B cell (primary cell): ENCODE results near the gene SLC48A1. TPM values are rescaled to one million over a fixed set of nuclear protein-coding genes. Genes with fewer than 3 reads are reported as not detected.

Experiments used
- ATAC-seq: fragments of 200-7000 bp; cut with Tn5 transposase; one replicate; pipeline ENCODE4 v1.10.0; 2021; ENCODE audit warnings: low read depth, mild to moderate bottlenecking, moderate number of reproducible peaks, moderate library complexity
- CTCF ChIA-PET: fragments of 350-600 bp; sonication (Branson Sonifier 250); formaldehyde crosslinking; loops from one replicate; lab custom pipeline; 2021; ENCODE audit warnings: antibody characterized with exemption, inconsistent platforms; lab: Charles Lee
- POLR2A ChIA-PET: fragments of 350-600 bp; sonication (Branson Sonifier 250); formaldehyde crosslinking; loops from one replicate; lab custom pipeline; 2021; ENCODE audit warnings: antibody characterized with exemption; lab: Charles Lee
- DNase-seq: peaks from one replicate; pipeline ENCODE4 v3.0.0; 2013
- H2AFZ ChIP-seq: 2 replicates; pipeline ENCODE4 v1.6.1; 2012; ENCODE audit warnings: mild to moderate bottlenecking, low read depth, low read length; ENCODE audit not compliant: insufficient read depth, poor library complexity, severe bottlenecking
- H3K27ac ChIP-seq, 2 donors: 1 replicate in 1 of 2; 2 replicates in 1 of 2; pipeline ENCODE4 v1.5.1; 2012 to 2013; ENCODE audit warnings: low read length in 2 of 2, mild to moderate bottlenecking in 2 of 2, moderate library complexity in 1 of 2
- H3K27me3 ChIP-seq, 4 experiments: fragments of 200-600 bp in 1 of 4; sonication (generic) in 1 of 4; replicated peaks in 1 of 4; 1 replicate in 2 of 4; 2 replicates in 2 of 4; pipeline versions ENCODE4 v1.6.1 to v1.7.0; 2013 to 2016; ENCODE audit warnings: low read length in 3 of 4, mild to moderate bottlenecking in 2 of 4, mixed read lengths in 1 of 4, moderate library complexity in 1 of 4; ENCODE audit not compliant: insufficient read depth in 4 of 4, control insufficient read depth in 3 of 4; ENCODE audit errors: control extremely low read depth in 1 of 4
- H3K36me3 ChIP-seq, 2 experiments: replicated peaks in 1 of 2; 1 replicate in 1 of 2; 2 replicates in 1 of 2; pipeline versions ENCODE4 v1.6.1 to v1.7.1; 2013; ENCODE audit warnings: low read length in 1 of 2; ENCODE audit not compliant: insufficient read depth in 2 of 2, control insufficient read depth in 1 of 2; ENCODE audit errors: control extremely low read depth in 1 of 2, extremely low read depth in 1 of 2
- H3K4me1 ChIP-seq, 2 donors: fragments of 200-600 bp in 1 of 2; sonication (generic) in 1 of 2; 1 replicate in 1 of 2; 2 replicates in 1 of 2; pipeline versions ENCODE4 v1.5.1 to v1.6.1; 2013 to 2017; ENCODE audit warnings: low read length in 2 of 2; ENCODE audit not compliant: control insufficient read depth in 2 of 2, insufficient read depth in 2 of 2
- H3K4me2 ChIP-seq: replicated peaks from 2 replicates; pipeline ENCODE3; 2012; ENCODE audit warnings: mild to moderate bottlenecking, low read depth, low read length; ENCODE audit not compliant: poor library complexity, severe bottlenecking
- H3K4me3 ChIP-seq, 5 experiments: fragments of 200-600 bp in 1 of 5; sonication (generic) in 1 of 5; 1 replicate in 3 of 5; 2 replicates in 2 of 5; pipeline versions ENCODE4 v1.5.1 to v1.7.0; 2011 to 2016; ENCODE audit warnings: low read length in 4 of 5, mild to moderate bottlenecking in 4 of 5, low read depth in 2 of 5, control low read depth in 1 of 5, moderate library complexity in 1 of 5; ENCODE audit not compliant: insufficient read depth in 1 of 5; ENCODE audit errors: control extremely low read depth in 1 of 5, extremely low read depth in 1 of 5
- H3K79me2 ChIP-seq: fragments of 200-600 bp; sonication (generic); one replicate; pipeline ENCODE4 v1.6.0; 2016; ENCODE audit warnings: low read length; ENCODE audit not compliant: control insufficient read depth, insufficient read depth
- H3K9ac ChIP-seq: fragments of 200-600 bp; sonication (generic); 2 replicates; pipeline ENCODE4 v1.6.1; 2017; ENCODE audit warnings: mild to moderate bottlenecking, low read length, moderate library complexity
- H3K9me3 ChIP-seq, 3 donors: one replicate each; pipeline versions ENCODE4 v1.6.1 to v1.7.1; 2013; ENCODE audit warnings: low read length in 2 of 3; ENCODE audit not compliant: control insufficient read depth in 2 of 3, insufficient read depth in 1 of 3; ENCODE audit errors: control extremely low read depth in 1 of 3
- H4K20me1 ChIP-seq: 2 replicates; pipeline ENCODE4 v1.6.0; 2012; ENCODE audit warnings: mild to moderate bottlenecking, low read length; ENCODE audit not compliant: insufficient read depth, control insufficient read depth, poor library complexity, severe bottlenecking
- H3K27ac Mint-ChIP-seq: one replicate; pipeline ENCODE4 v1.8.0; 2021; ENCODE audit warnings: mixed read lengths
- H3K27me3 Mint-ChIP-seq: one replicate; pipeline ENCODE4 v1.8.0; 2021; ENCODE audit warnings: mixed read lengths
- H3K4me1 Mint-ChIP-seq: one replicate; pipeline ENCODE4 v1.8.0; 2021; ENCODE audit warnings: mixed read lengths
- H3K4me3 Mint-ChIP-seq: one replicate; pipeline ENCODE4 v1.8.0; 2021; ENCODE audit warnings: mixed read lengths
- H3K9me3 Mint-ChIP-seq: one replicate; pipeline ENCODE4 v1.8.0; 2022; ENCODE audit warnings: mixed read lengths; ENCODE audit not compliant: insufficient read depth
- CTCF ChIP-seq: fragments of 200-600 bp; IDR thresholded peaks from one replicate; pipeline ENCODE4 v1.8.0; 2022; ENCODE audit warnings: antibody characterized with exemption, mild to moderate bottlenecking
- EZH2 ChIP-seq: IDR thresholded peaks from 2 replicates; pipeline ENCODE4 v1.6.1; 2012; ENCODE audit warnings: borderline replicate concordance, low read depth, mild to moderate bottlenecking, moderate library complexity, low read length; ENCODE audit not compliant: insufficient read depth, poor library complexity, severe bottlenecking
- WGBS: methylation state at CpG from one replicate; pipeline ENCODE4 v1.1.5; 2013; ENCODE audit warnings: missing lambda C conversion rate; ENCODE audit not compliant: insufficient coverage; 5-methylcytosine and 5-hydroxymethylcytosine counted together
- intact Hi-C: fragments of 100-400 bp; cut with micrococcal nuclease; formaldehyde crosslinking; loops from one replicate; pipeline ENCODE4 v1.10.0; 2022
- polyA plus RNA-seq: library from polyadenylated mRNA; depleted of rRNA; stranded (reverse); fragments of >200 nt; gene quantifications from 2 replicates; pipeline ENCODE4 v1.2.3, GENCODE V29; 2012
- total RNA-seq, 2 donors: library from RNA; stranded (reverse); fragments of 120-200 nt in 1 of 2; gene quantifications; 1 replicate in 1 of 2; 2 replicates in 1 of 2; pipeline versions ENCODE4 v1.2.3 to v1.2.4, GENCODE V29; 2013 to 2022

SLC48A1 gene
- total and polyA plus RNA-seq, 2 donors (not counting 1 experiment from before 2014, with no cell fraction given): 8.0 to 20.0 TPM

DNA sequence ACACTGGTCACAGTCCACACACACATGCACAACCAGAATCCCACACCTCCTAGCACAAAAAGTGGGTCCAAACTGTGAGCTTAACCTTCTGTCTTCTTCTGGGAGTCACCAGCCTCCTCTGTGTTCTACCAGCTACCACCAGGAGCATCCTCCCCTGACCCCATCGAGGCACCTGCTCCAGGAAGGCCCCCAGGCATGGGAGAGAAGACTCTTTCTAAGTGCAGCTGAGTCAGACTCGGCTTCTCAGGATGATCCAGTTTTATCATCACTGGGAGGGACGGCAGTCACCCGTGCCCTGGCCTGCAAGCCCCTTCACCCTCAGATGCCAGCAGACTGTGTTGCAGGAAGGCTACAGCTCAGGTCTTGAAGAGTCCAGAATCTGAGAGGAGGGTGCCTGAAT is 39.9 kb upstream of the SLC48A1 start:
- no peak overlapping the region for H3K4me3 Mint-ChIP-seq
- no peak overlapping the region for H2AFZ ChIP-seq
- no peak overlapping the region for H3K4me3 ChIP-seq
- H3K9ac ChIP-seq: no peak overlapping the region
- no peak for TF ChIP-seq EZH2
- TF ChIP-seq CTCF: no peak
- ChIA-PET CTCF (interaction anchor here (1.1 to 11.6 kb wide), 8 partner anchors 9 to 106 kb away, joined by 3 to 130 read pairs (median 5); partner anchors contain the start of gene RAPGEF3), POLR2A (no interaction called here)
- H3K79me2 ChIP-seq: no peaks in the 10 kb centered on the region
- H3K4me1 ChIP-seq: peaks cover 0 to under 1% of the 10 kb centered on the region in 2 donors
- ATAC-seq (no peak), DNase-seq (no peak)
- no peaks in the 10 kb centered on the region for H3K27me3 Mint-ChIP-seq
- H3K4me2 ChIP-seq: no peak overlapping the region
- no peak overlapping the region for H3K27ac ChIP-seq
- H3K9me3 Mint-ChIP-seq: no peaks in the 10 kb centered on the region
- WGBS: 96% methylated on average over 4 of the region's 4 CpGs
- intact Hi-C loops: no loop called here
- peaks cover under 1% of the 10 kb centered on the region for H3K4me1 Mint-ChIP-seq
- H3K36me3 ChIP-seq: no peaks in the 10 kb centered on the region
- no peaks in the 10 kb centered on the region for H3K9me3 ChIP-seq
- no peak overlapping the region for H3K27ac Mint-ChIP-seq
- H4K20me1 ChIP-seq: no peaks in the 10 kb centered on the region
- H3K27me3 ChIP-seq: no peaks in the 10 kb centered on the region

DNA sequence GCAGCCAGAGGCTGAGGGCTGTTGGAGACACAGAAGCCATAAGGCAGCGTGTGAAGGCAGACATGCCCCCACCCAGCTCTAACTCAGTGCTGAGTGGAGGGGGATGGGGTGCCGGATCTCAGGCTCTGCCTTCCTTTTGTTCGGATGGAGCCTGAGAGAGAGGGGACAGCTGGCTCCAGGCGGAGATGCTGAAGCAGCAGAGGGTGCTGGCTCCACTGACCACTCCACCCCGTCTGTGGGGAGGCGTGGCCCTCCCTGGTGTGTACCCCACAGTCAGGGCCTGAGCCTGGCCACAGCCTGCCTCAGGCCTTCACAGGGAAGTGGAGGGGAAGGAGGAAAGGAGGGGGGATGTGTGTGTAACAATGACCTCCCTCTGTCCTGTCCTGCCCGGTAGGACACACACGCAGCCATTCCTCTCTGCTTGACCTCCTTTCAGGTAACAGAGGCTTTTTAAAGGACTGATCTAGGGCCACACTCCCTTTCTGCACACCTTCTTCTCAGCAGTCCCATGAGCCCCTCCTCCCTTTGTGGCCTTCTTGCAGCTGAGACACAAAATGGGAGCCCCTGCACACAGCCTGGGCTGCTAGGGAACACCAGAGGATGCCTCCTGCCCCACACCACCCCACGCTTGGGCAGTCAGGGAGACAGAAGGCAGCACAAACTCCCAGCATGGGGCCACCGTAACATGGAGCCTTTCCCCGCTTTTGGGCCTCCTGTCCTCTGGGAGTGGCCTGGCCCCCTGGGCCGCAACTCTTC is 38.1 kb upstream of the SLC48A1 start:
- intact Hi-C loops: no loop called here
- peaks cover 9 to 18% of the 10 kb centered on the region in 2 donors for H3K4me1 ChIP-seq
- H3K27me3 ChIP-seq: no peaks in the 10 kb centered on the region
- H4K20me1 ChIP-seq: no peaks in the 10 kb centered on the region
- H3K9me3 ChIP-seq: peaks cover 0 to 5% (median 0%) of the 10 kb centered on the region in 3 donors
- no peak overlapping the region for H3K4me3 Mint-ChIP-seq
- ChIA-PET CTCF (interaction anchor here (1.4 to 13.2 kb wide), 5 partner anchors 8 to 33 kb away, joined by 3 to 270 read pairs (median 34); partner anchors contain the start of gene RPAP3), POLR2A (no interaction called here)
- no peaks in the 10 kb centered on the region for H3K27me3 Mint-ChIP-seq
- no peak overlapping the region for H2AFZ ChIP-seq
- no peak overlapping the region for H3K27ac ChIP-seq
- H3K27ac Mint-ChIP-seq: no peak overlapping the region
- no peak overlapping the region for H3K4me2 ChIP-seq
- no peak overlapping the region for H3K9ac ChIP-seq
- TF ChIP-seq CTCF (no peak), EZH2 (no peak)
- H3K36me3 ChIP-seq: no peaks in the 10 kb centered on the region
- H3K79me2 ChIP-seq: no peaks in the 10 kb centered on the region
- no peak for DNase-seq
- H3K9me3 Mint-ChIP-seq: no peaks in the 10 kb centered on the region
- peaks cover 17% of the 10 kb centered on the region for H3K4me1 Mint-ChIP-seq
- WGBS: 93% methylated on average over 11 of the region's 12 CpGs
- ATAC-seq: no peak
- no peak overlapping the region for H3K4me3 ChIP-seq
